H1 (cell line): Measurements from ENCODE around the gene IFNK.

Source experiments
- CBX5 ChIP-seq: fragments of 300-800, 300-1000 bp; sonication (generic); IDR thresholded peaks from 2 replicates; pipeline ENCODE4 v1.7.1; 2016; ENCODE audit warnings: antibody characterized with exemption, low read length, low read depth
- CTCF ChIP-seq, 3 experiments: IDR thresholded peaks; 1 replicate in 2 of 3; 2 replicates in 1 of 3; pipeline versions ENCODE4 v1.5.1 to v1.6.1; 2011; ENCODE audit warnings: low read length in 3 of 3, mild to moderate bottlenecking in 3 of 3, inconsistent platforms in 2 of 3, low read depth in 1 of 3, moderate library complexity in 1 of 3; ENCODE audit not compliant: insufficient read depth in 1 of 3; ENCODE audit errors: control extremely low read depth in 1 of 3
- EZH2 ChIP-seq: fragments of 200-600 bp; sonication (generic); IDR thresholded peaks from 2 replicates; pipeline ENCODE4 v1.7.1; 2012; ENCODE audit warnings: low read depth, mild to moderate bottlenecking, moderate library complexity, low read length, inconsistent platforms; ENCODE audit not compliant: severe bottlenecking
- TAF1 ChIP-seq: IDR thresholded peaks from 2 replicates; pipeline ENCODE4 v1.6.1; 2011; ENCODE audit warnings: mild to moderate bottlenecking, low read depth, low read length
- ZNF274 ChIP-seq: IDR thresholded peaks from 2 replicates; pipeline ENCODE4 v1.7.0; 2012; ENCODE audit warnings: low read length, borderline replicate concordance; ENCODE audit errors: extremely low read depth

- TF ChIP-seq ZNF274, result no peak
- no peak for TF ChIP-seq CTCF (IDR thresholded peaks at IDR 0.05; ENCODE audit: control extremely low read depth in 1 of 3, insufficient read depth in 1 of 3, low read depth in 1 of 3, low read length in 3 of 3)
- no peak for TF ChIP-seq EZH2
- TF ChIP-seq TAF1, result no peak
- TF ChIP-seq CBX5, result no peak
Measured at GRCh38 chr9:27495480-27496134, 28.5 kb upstream of the IFNK start.
